NCI-H187 (cell line): ENCODE results near the gene TRIM65.
"Not testable (repeated sequence)": the region's sequence is repeated elsewhere in the genome, so short reads cannot be mapped to it uniquely, and the experiment has no call there.

Experiments
- DNase-seq, 2 experiments: peaks; one replicate each; lab custom pipeline; 2025; lab: John Stamatoyannopoulos, UW

Gene TRIM65

GRCh38 chr17:75895370-75896155 lies 1.2 kb downstream of the TRIM65 start:
- DNase-seq: no peak

- no peak for DNase-seq
Measured at GRCh38 chr17:75894049-75894733, 2.6 kb downstream of the TRIM65 start.

GRCh38 chr17:75893305-75894048 lies 3.3 kb downstream of the TRIM65 start:
- no peak for DNase-seq

GRCh38 chr17:75892556-75893224 lies 4.1 kb downstream of the TRIM65 start:
- DNase-seq: no peak

GRCh38 chr17:75891605-75892555 lies 4.9 kb downstream of the TRIM65 start:
- no peak for DNase-seq

- no peak for DNase-seq
Measured at GRCh38 chr17:75891022-75891604, 5.6 kb downstream of the TRIM65 start.

GRCh38 chr17:75889454-75889853 lies 7.3 kb downstream of the TRIM65 start:
- DNase-seq: no peak

- DNase-seq: no peak
Measured at GRCh38 chr17:75888484-75888883, 8.3 kb downstream of the TRIM65 start.

- DNase-seq: not testable (repeated sequence)
Measured at GRCh38 chr17:75885860-75886259, 10.9 kb downstream of the TRIM65 start.

- no peak for DNase-seq
Measured at GRCh38 chr17:75885431-75885830, 11.3 kb downstream of the TRIM65 start.

GRCh38 chr17:75881678-75882454 lies 14.9 kb downstream of the TRIM65 start:
- DNase-seq: no peak

- no peak for DNase-seq
Measured at GRCh38 chr17:75880266-75880665, 16.5 kb downstream of the TRIM65 start.

GRCh38 chr17:75878174-75878998 lies 18.4 kb downstream of the TRIM65 start, which contains the start of gene TRIM47:
Gene TRIM47, minus strand, starts transcription at chr17:75878581. Its CDS starts 33 bp downstream, at chr17:75878548.
- no peak for DNase-seq

GRCh38 chr17:75877752-75878173 lies 19.0 kb downstream of the TRIM65 start:
- no peak for DNase-seq

- no peak for DNase-seq
Measured at GRCh38 chr17:75876938-75877751, 19.6 kb downstream of the TRIM65 start.

GRCh38 chr17:75876190-75876937 lies 20.4 kb downstream of the TRIM65 start:
- no peak for DNase-seq

- no peak for DNase-seq
Measured at GRCh38 chr17:75875940-75876189, 20.9 kb downstream of the TRIM65 start.
